Medulla oblongata (tissue), 1 donor: Measurements from ENCODE around the gene FRMD4A.
A peak's percentile ranks its signal among the peaks of the same experiment; 100 is the strongest.
"Not testable (repeated sequence)": the region's sequence is repeated elsewhere in the genome, so short reads cannot be mapped to it uniquely, and the experiment has no call there.

Experiments used
- DNase-seq: peaks from one replicate; pipeline ENCODE4 v3.0.0-alpha.2; 2015; ENCODE audit errors: extremely low spot score

FRMD4A gene

DNA sequence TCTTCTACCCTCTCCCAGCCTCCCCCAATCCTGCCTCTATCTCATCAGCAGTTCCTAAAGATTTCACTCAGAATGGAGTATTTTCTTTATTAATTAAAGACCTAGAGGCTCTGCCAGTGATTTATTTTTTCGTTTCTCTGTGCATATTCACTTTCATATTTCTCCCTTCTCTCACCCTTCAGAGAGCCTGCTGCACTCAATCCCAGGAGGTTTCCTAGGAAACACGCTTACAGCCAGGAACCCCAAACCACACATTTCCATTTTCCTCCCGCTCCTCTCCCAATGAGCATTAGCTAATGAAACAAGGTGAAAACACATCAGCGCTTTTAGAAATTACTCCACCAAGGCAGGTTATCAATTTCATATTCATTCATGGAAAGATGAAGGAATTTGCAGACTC, 180.2 kb downstream of the FRMD4A start:
- no peak for DNase-seq

DNA sequence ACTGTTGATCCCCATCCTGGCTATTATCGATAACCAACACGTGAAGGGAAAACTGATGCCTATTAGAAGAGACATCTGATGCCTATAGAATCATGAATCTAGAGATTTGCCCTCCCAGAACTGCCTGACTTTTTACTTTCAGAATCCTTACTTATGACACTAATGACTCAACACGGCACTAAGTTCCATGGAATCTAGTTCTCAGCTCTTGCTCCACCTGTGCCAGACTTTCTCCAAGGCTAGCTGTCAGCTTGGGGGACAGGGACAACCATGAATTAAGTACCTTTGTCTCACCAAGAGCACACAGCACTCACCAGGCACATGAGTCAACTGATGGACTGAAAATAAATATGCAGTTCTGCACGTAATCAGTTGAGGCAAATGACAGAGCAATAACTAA, 184.2 kb downstream of the FRMD4A start:
- DNase-seq, result no peak

DNA sequence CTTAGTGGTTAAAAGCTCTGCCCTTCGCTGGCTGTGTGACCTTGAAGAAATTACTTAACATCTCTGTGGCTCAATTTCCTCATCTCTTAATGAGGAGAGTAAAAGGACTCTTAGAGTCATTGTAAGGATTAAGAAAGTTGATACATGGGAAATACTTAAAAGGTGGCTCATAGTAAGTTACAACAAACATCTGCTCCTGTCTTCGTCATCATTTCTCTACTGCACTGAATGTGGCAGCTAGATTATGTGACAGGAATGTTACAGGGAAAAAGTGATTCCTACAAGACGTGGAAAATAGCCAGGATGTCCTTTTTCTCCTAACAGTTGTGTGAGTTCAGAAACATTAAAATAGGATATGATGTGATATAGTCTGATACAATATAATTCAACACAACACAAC, 184.7 kb downstream of the FRMD4A start:
- no peak for DNase-seq

- DNase-seq, result no peak
These were observed 186.3 kb downstream of the FRMD4A start for GRCh38 chr10:14144451-14144850.

GRCh38 chr10:14142606-14143250, 188.0 kb downstream of the FRMD4A start:
- no peak for DNase-seq

- no peak for DNase-seq
These were observed 189.4 kb downstream of the FRMD4A start for GRCh38 chr10:14141283-14141682.

GRCh38 chr10:14137391-14137790, 193.3 kb downstream of the FRMD4A start:
- DNase-seq, result no peak

- DNase-seq, result not testable (repeated sequence)
These were observed 195.5 kb downstream of the FRMD4A start for GRCh38 chr10:14135196-14135595.

- no peak for DNase-seq
These were observed 196.4 kb downstream of the FRMD4A start for GRCh38 chr10:14134275-14134674.

- no peak for DNase-seq
These were observed 199.3 kb downstream of the FRMD4A start for GRCh38 chr10:14131261-14131960.

DNA sequence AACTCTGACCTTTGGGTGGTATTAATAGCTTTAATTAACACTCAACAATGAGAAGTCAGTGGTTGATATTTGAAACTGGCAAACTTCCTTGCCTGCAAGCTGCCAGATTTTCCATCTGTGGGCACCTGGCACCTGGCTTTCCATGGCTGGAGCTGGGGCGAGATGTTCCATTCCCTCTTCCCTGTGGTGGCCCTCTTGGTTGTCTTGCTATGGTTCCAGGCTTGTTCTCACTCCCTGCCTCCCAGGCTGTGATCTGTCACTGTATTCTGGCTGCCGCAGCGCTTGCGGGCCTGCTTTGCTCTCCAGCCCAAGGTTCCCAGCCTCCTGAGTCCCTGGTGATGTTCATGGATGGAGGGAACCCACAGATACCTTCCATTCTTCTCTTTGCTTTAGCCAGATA, 201.0 kb downstream of the FRMD4A start:
- DNase-seq, result no peak

GRCh38 chr10:14128519-14128918, 202.2 kb downstream of the FRMD4A start:
- DNase-seq, result no peak

- DNase-seq, result no peak
These were observed 203.9 kb downstream of the FRMD4A start for GRCh38 chr10:14126697-14127440.

GRCh38 chr10:14125564-14125963, 205.2 kb downstream of the FRMD4A start:
- DNase-seq, result no peak

GRCh38 chr10:14124941-14125340, 205.8 kb downstream of the FRMD4A start:
- no peak for DNase-seq

DNA sequence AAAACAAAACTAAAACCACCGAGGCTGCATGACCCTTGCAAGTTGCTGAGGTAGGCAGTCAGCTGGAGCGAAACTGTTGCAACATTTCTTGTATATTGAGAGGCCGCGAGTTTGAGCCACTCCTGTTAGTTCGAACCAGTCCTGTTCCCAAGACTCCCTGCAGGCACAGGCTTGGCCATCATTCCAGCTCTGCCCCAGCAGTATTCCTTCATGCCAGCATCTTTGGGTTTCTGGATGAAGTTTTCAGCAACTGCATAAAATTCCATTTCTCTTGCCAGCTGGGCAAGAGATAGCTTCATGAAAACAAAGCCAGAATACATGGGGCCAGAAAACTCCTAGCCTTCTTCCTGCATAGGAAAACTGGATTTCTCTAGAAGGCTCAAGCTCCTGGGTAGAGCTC, 207.6 kb downstream of the FRMD4A start:
- DNase-seq, result peak; percentile 11

GRCh38 chr10:14120812-14121211, 209.9 kb downstream of the FRMD4A start:
- no peak for DNase-seq

DNA sequence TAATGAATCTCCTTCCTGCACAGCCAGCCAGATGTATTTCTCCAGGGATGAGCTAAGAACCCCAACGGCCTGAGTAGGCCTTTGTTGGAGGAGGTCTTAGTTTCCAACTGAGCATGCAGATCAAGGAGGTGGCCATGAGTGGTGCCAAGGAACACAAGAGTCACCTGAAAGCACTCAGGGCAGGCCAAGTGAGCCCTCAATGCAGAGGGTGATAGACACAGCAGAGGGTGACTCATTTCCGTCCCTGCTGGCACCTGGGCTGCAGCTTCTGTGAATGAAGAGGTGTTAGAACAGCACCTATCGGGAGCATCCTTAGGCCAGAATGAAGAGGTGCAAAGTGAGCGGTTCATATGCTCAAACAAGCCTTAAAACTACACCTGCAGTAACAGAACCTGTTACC, 211.8 kb downstream of the FRMD4A start:
- no peak for DNase-seq

DNA sequence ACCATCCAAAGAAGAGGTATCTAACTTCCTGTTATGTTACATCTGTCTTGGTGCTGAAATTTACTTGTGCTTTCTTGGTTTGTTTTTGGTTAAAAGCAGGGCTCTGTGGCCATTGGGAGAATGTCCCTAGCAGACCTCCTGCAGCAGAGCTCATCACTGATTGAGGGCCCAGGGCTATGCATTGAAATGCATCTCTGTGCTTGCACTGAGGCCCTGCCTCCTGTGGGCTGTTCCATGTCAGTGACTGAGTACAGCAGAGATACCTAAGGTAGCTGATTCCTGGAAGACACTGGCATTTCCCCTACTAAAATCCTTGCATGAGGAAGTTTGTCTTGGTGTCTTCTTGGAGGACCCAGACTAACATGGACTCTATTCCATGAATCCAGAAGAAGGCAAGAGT, 213.9 kb downstream of the FRMD4A start:
- no peak for DNase-seq

GRCh38 chr10:14116021-14116420, 214.7 kb downstream of the FRMD4A start:
- DNase-seq, result no peak

DNA sequence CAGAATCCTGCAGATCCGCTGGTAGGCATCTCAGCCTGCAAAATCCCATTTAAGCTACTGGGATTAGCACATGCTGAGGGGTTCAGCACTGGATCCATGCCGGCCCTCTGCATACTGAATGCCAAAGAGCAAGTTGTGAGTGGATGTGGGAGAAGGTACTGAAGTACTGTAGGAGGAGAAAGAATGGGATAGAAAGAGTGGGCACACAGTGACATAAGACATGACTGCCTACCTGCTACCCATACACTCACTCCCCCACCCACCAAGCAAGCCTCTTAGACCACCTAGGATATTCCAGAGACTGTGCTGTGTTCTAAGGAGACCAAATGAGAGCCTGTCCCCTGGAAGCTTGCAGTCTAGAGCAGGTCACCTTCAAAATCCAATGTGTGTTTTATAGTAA, 215.9 kb downstream of the FRMD4A start:
- DNase-seq, result no peak

- no peak for DNase-seq
These were observed 218.7 kb downstream of the FRMD4A start for GRCh38 chr10:14112056-14112455.

DNA sequence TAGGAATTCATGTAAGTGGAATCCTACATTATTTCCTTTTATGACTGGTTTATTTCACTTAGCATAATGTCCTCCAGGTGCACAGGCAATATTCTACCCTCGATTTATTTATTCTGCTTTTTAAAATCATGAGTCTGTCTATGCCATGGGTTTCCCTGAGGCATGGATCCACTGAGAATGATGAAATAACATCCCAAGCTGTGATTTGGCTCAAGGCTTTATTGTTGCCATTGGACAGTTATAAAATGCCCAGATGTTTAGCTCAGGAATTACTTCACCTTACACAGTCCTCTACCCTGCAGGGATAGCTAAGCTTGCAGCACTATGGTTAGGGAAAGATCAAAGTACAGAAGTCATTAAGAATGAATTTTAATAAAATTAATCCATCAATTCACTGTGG, 219.5 kb downstream of the FRMD4A start:
- DNase-seq, result no peak
